Neural cell (in vitro differentiated cells): ENCODE measurements around the gene SEC31A. TPM values are rescaled to one million over a fixed set of nuclear protein-coding genes. Genes with fewer than 3 reads are reported as not detected.
A peak's percentile ranks its signal among the peaks of the same experiment; 100 is the strongest.

Experiments used
- H2AFZ ChIP-seq: fragments of 200-600, 300-800 bp; sonication (generic), shearing (Covaris generic); 2 replicates; pipeline ENCODE4 v1.6.0; 2014; ENCODE audit warnings: low read depth, mild to moderate bottlenecking, antibody characterized with exemption, low read length, moderate library complexity
- H3F3A ChIP-seq: fragments of 200-600 bp; shearing (Covaris generic); 2 replicates; pipeline ENCODE4 v1.6.1; 2016; ENCODE audit warnings: mild to moderate bottlenecking, moderate library complexity, mixed read lengths, antibody characterized with exemption, low read length; ENCODE audit not compliant: insufficient read depth, poor library complexity, severe bottlenecking
- H3K27ac ChIP-seq: fragments of 200-600, 300-800 bp; sonication (generic), shearing (Covaris generic); 2 replicates; pipeline ENCODE4 v1.5.1; 2014; ENCODE audit warnings: mild to moderate bottlenecking, low read length, moderate library complexity
- H3K27me3 ChIP-seq: fragments of 300-800, 200-600 bp; sonication (generic), shearing (Covaris generic); 2 replicates; pipeline ENCODE4 v1.6.0; 2014; ENCODE audit warnings: mild to moderate bottlenecking, low read depth, low read length, moderate library complexity; ENCODE audit not compliant: insufficient read depth
- H3K36me3 ChIP-seq: fragments of 300-800, 200-600 bp; sonication (generic), shearing (Covaris generic); 2 replicates; pipeline ENCODE4 v1.5.1; 2014; ENCODE audit warnings: mild to moderate bottlenecking, antibody characterized with exemption, low read length, moderate library complexity; ENCODE audit not compliant: insufficient read depth
- H3K4me2 ChIP-seq: fragments of 300-800, 200-600 bp; sonication (generic), shearing (Covaris generic); 2 replicates; pipeline ENCODE4 v1.6.0; 2014; ENCODE audit warnings: mild to moderate bottlenecking, low read length
- H3K4me3 ChIP-seq: fragments of 300-800, 200-600 bp; sonication (generic), shearing (Covaris generic); 2 replicates; pipeline ENCODE4 v1.5.1; 2014; ENCODE audit warnings: mild to moderate bottlenecking, low read length, moderate library complexity
- H3K79me2 ChIP-seq: fragments of 200-600 bp; shearing (Covaris generic); replicated peaks from 2 replicates; pipeline ENCODE4 v1.6.0; 2014; ENCODE audit warnings: mild to moderate bottlenecking, low read length, moderate library complexity; ENCODE audit not compliant: insufficient read depth
- H3K9ac ChIP-seq: fragments of 300-800, 200-600 bp; sonication (generic), shearing (Covaris generic); 2 replicates; pipeline ENCODE4 v1.6.1; 2016; ENCODE audit warnings: mild to moderate bottlenecking, low read length, mixed read lengths
- H3K9me2 ChIP-seq: fragments of 200-600 bp; shearing (Covaris generic); 2 replicates; pipeline ENCODE4 v1.6.1; 2016; ENCODE audit warnings: mild to moderate bottlenecking, low read length, mixed read lengths; ENCODE audit not compliant: insufficient read depth
- H3K9me3 ChIP-seq: fragments of 200-600, 300-800 bp; sonication (generic), shearing (Covaris generic); 2 replicates; pipeline ENCODE4 v1.6.1; 2016; ENCODE audit warnings: mild to moderate bottlenecking, mixed run types, low read length, moderate library complexity, mixed read lengths
- H4K20me1 ChIP-seq: fragments of 200-600 bp; shearing (Covaris generic); 2 replicates; pipeline ENCODE4 v1.6.1; 2016; ENCODE audit warnings: mild to moderate bottlenecking, mixed run types; ENCODE audit not compliant: insufficient read depth
- CTCF ChIP-seq: fragments of 450-650 bp; IDR thresholded peaks from 2 replicates; pipeline ENCODE4 v1.5.1; 2014; ENCODE audit warnings: antibody characterized with exemption, mild to moderate bottlenecking, moderate library complexity; ENCODE audit not compliant: poor library complexity, severe bottlenecking
- EP300 ChIP-seq: fragments of 450-650 bp; conservative IDR thresholded peaks from 2 replicates; pipeline ENCODE4 v1.6.1; 2014; ENCODE audit warnings: antibody characterized with exemption, mild to moderate bottlenecking, moderate library complexity; ENCODE audit not compliant: poor library complexity, severe bottlenecking
- EZH2 ChIP-seq: fragments of 200-600, 300-800 bp; shearing (Covaris generic), sonication (generic); IDR thresholded peaks from 2 replicates; pipeline ENCODE4 v1.6.1; 2014; ENCODE audit warnings: antibody characterized with exemption, low read length, borderline replicate concordance, mild to moderate bottlenecking; ENCODE audit not compliant: insufficient read depth, poor library complexity, severe bottlenecking
- MXI1 ChIP-seq: fragments of 450-650 bp; conservative IDR thresholded peaks from 2 replicates; pipeline ENCODE4 v1.6.1; 2014; ENCODE audit warnings: antibody characterized with exemption, mild to moderate bottlenecking; ENCODE audit not compliant: poor library complexity, severe bottlenecking
- POLR2AphosphoS5 ChIP-seq: IDR thresholded peaks from 2 replicates; pipeline ENCODE4 v1.6.1; 2012
- RAD21 ChIP-seq: fragments of 450-650 bp; conservative IDR thresholded peaks from 2 replicates; pipeline ENCODE4 v1.6.1; 2014; ENCODE audit warnings: antibody characterized with exemption, mild to moderate bottlenecking, moderate library complexity
- REST ChIP-seq: IDR thresholded peaks from 2 replicates; pipeline ENCODE4 v1.6.1; 2012; ENCODE audit warnings: borderline replicate concordance
- SMC3 ChIP-seq: fragments of 450-650 bp; conservative IDR thresholded peaks from 2 replicates; pipeline ENCODE4 v1.6.1; 2014; ENCODE audit warnings: antibody characterized with exemption, mild to moderate bottlenecking, moderate library complexity; ENCODE audit not compliant: poor library complexity
- TAF1 ChIP-seq: IDR thresholded peaks from 2 replicates; pipeline ENCODE4 v1.6.1; 2012; ENCODE audit warnings: low read depth
- polyA minus RNA-seq: library from RNA; depleted of rRNA, polyadenylated mRNA; stranded (reverse); fragments of >200 nt; gene quantifications from 2 replicates; pipeline ENCODE4 v1.2.3, GENCODE V29; 2014
- polyA plus RNA-seq: library from polyadenylated mRNA; depleted of rRNA; stranded (reverse); fragments of >200 nt; gene quantifications from 2 replicates; pipeline ENCODE4 v1.2.3, GENCODE V29; 2014

The SEC31A gene
- polyA plus RNA-seq (74.0 and 139 TPM in 2 replicates), polyA minus RNA-seq (146 and 173 TPM in 2 replicates)

GRCh38 chr4:82890901-82891706, at the start of gene SEC31A:
Gene SEC31A (minus strand): TSS chr4:82891153. CDS start chr4:82881936, 9,217 bp downstream.
- Histone ChIP-seq H3K79me2 (peaks cover 54% of the 10 kb centered on the region), H4K20me1 (no peaks in the 10 kb centered on the region), H2AFZ (peak within 1 kb of the TSS; percentile 75), H3K36me3 (peaks cover 3% of the 10 kb centered on the region), H3F3A (no peaks in the 10 kb centered on the region), H3K27me3 (no peaks in the 10 kb centered on the region), H3K4me2 (peak within 1 kb of the TSS; percentile 81), H3K9me3 (no peaks in the 10 kb centered on the region), H3K9me2 (no peaks in the 10 kb centered on the region), H3K4me3 (peak within 1 kb of the TSS; percentile 95), H3K9ac (peak within 1 kb of the TSS; percentile 91), H3K27ac (peak within 1 kb of the TSS; percentile 90)
- TF ChIP-seq EP300 (peak; percentile 68), TAF1 (no peak), EZH2 (no peak), REST (peak; percentile 51), SMC3 (peak; percentile 38), CTCF (peak; percentile 47), RAD21 (peak; percentile 39), MXI1 (peak; percentile 99), POLR2AphosphoS5 (peak; percentile 91)

- Histone ChIP-seq H2AFZ (no peak overlapping the region), H3F3A (no peaks in the 10 kb centered on the region), H3K27ac (no peak overlapping the region), H3K36me3 (peaks cover 14% of the 10 kb centered on the region), H3K9ac (no peak overlapping the region), H3K79me2 (no peaks in the 10 kb centered on the region), H3K9me3 (no peaks in the 10 kb centered on the region), H4K20me1 (no peaks in the 10 kb centered on the region), H3K27me3 (no peaks in the 10 kb centered on the region), H3K9me2 (no peaks in the 10 kb centered on the region), H3K4me2 (no peak overlapping the region), H3K4me3 (no peak overlapping the region)
- TF ChIP-seq REST (no peak), POLR2AphosphoS5 (no peak), RAD21 (no peak), MXI1 (no peak), CTCF (no peak), SMC3 (no peak)
Measured at GRCh38 chr4:82939414-82939813, 48.5 kb upstream of the SEC31A start.
